ENCODE results near the gene FASTKD3. TPM values are rescaled to one million over a fixed set of nuclear protein-coding genes. Genes with fewer than 3 reads are reported as not detected.

Gene FASTKD3
- total RNA-seq, 1 donor from 2014 or later, result 8.1 TPM

- no peak overlapping the region for H3K9ac ChIP-seq (ENCODE audit: low read length)
- no peaks in the 10 kb centered on the region for H3K4me1 ChIP-seq (ENCODE audit: insufficient read depth, low read length)
- Mint-ChIP-seq H3K4me1 (ENCODE audit: low read depth, unreplicated experiment) (peaks cover 5% of the 10 kb centered on the region), H3K27me3 (ENCODE audit: low read depth, unreplicated experiment) (no peaks in the 10 kb centered on the region), H3K27ac (ENCODE audit: unreplicated experiment) (no peak overlapping the region), H3K4me3 (ENCODE audit: unreplicated experiment) (no peak overlapping the region), H3K9me3 (ENCODE audit: unreplicated experiment) (no peaks in the 10 kb centered on the region), H3K36me3 (ENCODE audit: low read depth, unreplicated experiment) (peaks cover 3% of the 10 kb centered on the region)
- no peak for DNase-seq (ENCODE audit: low read depth)
- no peak for TF ChIP-seq EZH2 (IDR thresholded peaks at IDR 0.05; ENCODE audit: insufficient read depth, low read length)
- TF ChIP-seq CTCF (IDR thresholded peaks at IDR 0.05; ENCODE audit: insufficient read depth, low read depth, low read length), result no peak
- H3K79me2 ChIP-seq (ENCODE audit: insufficient read depth, low read length), result no peaks in the 10 kb centered on the region
- no peak overlapping the region for H2AFZ ChIP-seq (ENCODE audit: low read depth, low read length)
- no peaks in the 10 kb centered on the region for H4K20me1 ChIP-seq (ENCODE audit: insufficient read depth, low read length)
- H3K4me3 ChIP-seq (ENCODE audit: insufficient read depth, low read depth, low read length), result no peak overlapping the region
- H3K36me3 ChIP-seq (ENCODE audit: insufficient read depth, low read length), result peaks cover 35% of the 10 kb centered on the region
- H3K4me2 ChIP-seq (ENCODE audit: low read length), result no peak overlapping the region
- H3K27ac ChIP-seq (ENCODE audit: low read depth, low read length), result no peak overlapping the region
- H3K9me3 ChIP-seq (ENCODE audit: insufficient read depth, low read depth, low read length), result no peaks in the 10 kb centered on the region
- no peaks in the 10 kb centered on the region for H3K27me3 ChIP-seq (ENCODE audit: insufficient read depth, low read length)
- FAIRE-seq, result no peak
These were observed 10.8 kb downstream of the FASTKD3 start for GRCh38 chr5:7857926-7858632.

- Mint-ChIP-seq H3K9me3 (ENCODE audit: unreplicated experiment) (peaks cover under 1% of the 10 kb centered on the region), H3K27ac (ENCODE audit: unreplicated experiment) (no peak overlapping the region), H3K27me3 (ENCODE audit: low read depth, unreplicated experiment) (no peaks in the 10 kb centered on the region), H3K4me3 (ENCODE audit: unreplicated experiment) (no peak overlapping the region), H3K36me3 (ENCODE audit: low read depth, unreplicated experiment) (peaks cover 3% of the 10 kb centered on the region), H3K4me1 (ENCODE audit: low read depth, unreplicated experiment) (peaks cover 7% of the 10 kb centered on the region)
- no peak for DNase-seq (ENCODE audit: low read depth)
- Histone ChIP-seq H3K9ac (ENCODE audit: low read length) (no peak overlapping the region), H3K9me3 (ENCODE audit: insufficient read depth, low read depth, low read length) (no peaks in the 10 kb centered on the region), H3K4me3 (ENCODE audit: insufficient read depth, low read depth, low read length) (no peak overlapping the region), H3K4me1 (ENCODE audit: insufficient read depth, low read length) (no peaks in the 10 kb centered on the region), H3K79me2 (ENCODE audit: insufficient read depth, low read length) (no peaks in the 10 kb centered on the region), H3K27me3 (ENCODE audit: insufficient read depth, low read length) (no peaks in the 10 kb centered on the region), H3K36me3 (ENCODE audit: insufficient read depth, low read length) (peaks cover 28% of the 10 kb centered on the region), H2AFZ (ENCODE audit: low read depth, low read length) (no peak overlapping the region), H3K27ac (ENCODE audit: low read depth, low read length) (no peak overlapping the region), H3K4me2 (ENCODE audit: low read length) (no peak overlapping the region), H4K20me1 (ENCODE audit: insufficient read depth, low read length) (no peaks in the 10 kb centered on the region)
- no peak for FAIRE-seq
- no peak for TF ChIP-seq EZH2 (IDR thresholded peaks at IDR 0.05; ENCODE audit: insufficient read depth, low read length)
- no peak for TF ChIP-seq CTCF (IDR thresholded peaks at IDR 0.05; ENCODE audit: insufficient read depth, low read depth, low read length)
These were observed 11.5 kb downstream of the FASTKD3 start for GRCh38 chr5:7857361-7857760.

GRCh38 chr5:7856855-7857254 is 12.0 kb downstream of the FASTKD3 start:
- H3K36me3 ChIP-seq (ENCODE audit: insufficient read depth, low read length), result peaks cover 23% of the 10 kb centered on the region
- no peak overlapping the region for H3K4me2 ChIP-seq (ENCODE audit: low read length)
- H2AFZ ChIP-seq (ENCODE audit: low read depth, low read length), result no peak overlapping the region
- no peak overlapping the region for H3K9ac ChIP-seq (ENCODE audit: low read length)
- Mint-ChIP-seq H3K36me3 (ENCODE audit: low read depth, unreplicated experiment) (peaks cover 3% of the 10 kb centered on the region), H3K4me1 (ENCODE audit: low read depth, unreplicated experiment) (peaks cover 8% of the 10 kb centered on the region), H3K27ac (ENCODE audit: unreplicated experiment) (no peak overlapping the region), H3K4me3 (ENCODE audit: unreplicated experiment) (no peak overlapping the region), H3K27me3 (ENCODE audit: low read depth, unreplicated experiment) (no peaks in the 10 kb centered on the region), H3K9me3 (ENCODE audit: unreplicated experiment) (peaks cover 2% of the 10 kb centered on the region)
- no peak overlapping the region for H3K4me3 ChIP-seq (ENCODE audit: insufficient read depth, low read depth, low read length)
- H3K27me3 ChIP-seq (ENCODE audit: insufficient read depth, low read length), result no peaks in the 10 kb centered on the region
- H3K27ac ChIP-seq (ENCODE audit: low read depth, low read length), result no peak overlapping the region
- DNase-seq (ENCODE audit: low read depth) (no peak), FAIRE-seq (no peak)
- no peaks in the 10 kb centered on the region for H4K20me1 ChIP-seq (ENCODE audit: insufficient read depth, low read length)
- TF ChIP-seq CTCF (IDR thresholded peaks at IDR 0.05; ENCODE audit: insufficient read depth, low read depth, low read length) (peak; percentile 60), EZH2 (IDR thresholded peaks at IDR 0.05; ENCODE audit: insufficient read depth, low read length) (no peak)
- H3K4me1 ChIP-seq (ENCODE audit: insufficient read depth, low read length), result no peaks in the 10 kb centered on the region
- H3K79me2 ChIP-seq (ENCODE audit: insufficient read depth, low read length), result no peaks in the 10 kb centered on the region
- no peaks in the 10 kb centered on the region for H3K9me3 ChIP-seq (ENCODE audit: insufficient read depth, low read depth, low read length)
